ENCODE data around the gene PEAK1. TPM values are rescaled to one million over a fixed set of nuclear protein-coding genes. Genes with fewer than 3 reads are reported as not detected.
A peak's percentile ranks its signal among the peaks of the same experiment; 100 is the strongest.

Gene PEAK1, protein sequence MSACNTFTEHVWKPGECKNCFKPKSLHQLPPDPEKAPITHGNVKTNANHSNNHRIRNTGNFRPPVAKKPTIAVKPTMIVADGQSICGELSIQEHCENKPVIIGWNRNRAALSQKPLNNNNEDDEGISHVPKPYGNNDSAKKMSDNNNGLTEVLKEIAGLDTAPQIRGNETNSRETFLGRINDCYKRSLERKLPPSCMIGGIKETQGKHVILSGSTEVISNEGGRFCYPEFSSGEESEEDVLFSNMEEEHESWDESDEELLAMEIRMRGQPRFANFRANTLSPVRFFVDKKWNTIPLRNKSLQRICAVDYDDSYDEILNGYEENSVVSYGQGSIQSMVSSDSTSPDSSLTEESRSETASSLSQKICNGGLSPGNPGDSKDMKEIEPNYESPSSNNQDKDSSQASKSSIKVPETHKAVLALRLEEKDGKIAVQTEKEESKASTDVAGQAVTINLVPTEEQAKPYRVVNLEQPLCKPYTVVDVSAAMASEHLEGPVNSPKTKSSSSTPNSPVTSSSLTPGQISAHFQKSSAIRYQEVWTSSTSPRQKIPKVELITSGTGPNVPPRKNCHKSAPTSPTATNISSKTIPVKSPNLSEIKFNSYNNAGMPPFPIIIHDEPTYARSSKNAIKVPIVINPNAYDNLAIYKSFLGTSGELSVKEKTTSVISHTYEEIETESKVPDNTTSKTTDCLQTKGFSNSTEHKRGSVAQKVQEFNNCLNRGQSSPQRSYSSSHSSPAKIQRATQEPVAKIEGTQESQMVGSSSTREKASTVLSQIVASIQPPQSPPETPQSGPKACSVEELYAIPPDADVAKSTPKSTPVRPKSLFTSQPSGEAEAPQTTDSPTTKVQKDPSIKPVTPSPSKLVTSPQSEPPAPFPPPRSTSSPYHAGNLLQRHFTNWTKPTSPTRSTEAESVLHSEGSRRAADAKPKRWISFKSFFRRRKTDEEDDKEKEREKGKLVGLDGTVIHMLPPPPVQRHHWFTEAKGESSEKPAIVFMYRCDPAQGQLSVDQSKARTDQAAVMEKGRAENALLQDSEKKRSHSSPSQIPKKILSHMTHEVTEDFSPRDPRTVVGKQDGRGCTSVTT (N-terminal part only)
- total RNA-seq = 100 to 1,000 TPM in 2 of 4 donors, 10 to 100 TPM in 2; 91.8 to 170 (median 123) TPM

DNA sequence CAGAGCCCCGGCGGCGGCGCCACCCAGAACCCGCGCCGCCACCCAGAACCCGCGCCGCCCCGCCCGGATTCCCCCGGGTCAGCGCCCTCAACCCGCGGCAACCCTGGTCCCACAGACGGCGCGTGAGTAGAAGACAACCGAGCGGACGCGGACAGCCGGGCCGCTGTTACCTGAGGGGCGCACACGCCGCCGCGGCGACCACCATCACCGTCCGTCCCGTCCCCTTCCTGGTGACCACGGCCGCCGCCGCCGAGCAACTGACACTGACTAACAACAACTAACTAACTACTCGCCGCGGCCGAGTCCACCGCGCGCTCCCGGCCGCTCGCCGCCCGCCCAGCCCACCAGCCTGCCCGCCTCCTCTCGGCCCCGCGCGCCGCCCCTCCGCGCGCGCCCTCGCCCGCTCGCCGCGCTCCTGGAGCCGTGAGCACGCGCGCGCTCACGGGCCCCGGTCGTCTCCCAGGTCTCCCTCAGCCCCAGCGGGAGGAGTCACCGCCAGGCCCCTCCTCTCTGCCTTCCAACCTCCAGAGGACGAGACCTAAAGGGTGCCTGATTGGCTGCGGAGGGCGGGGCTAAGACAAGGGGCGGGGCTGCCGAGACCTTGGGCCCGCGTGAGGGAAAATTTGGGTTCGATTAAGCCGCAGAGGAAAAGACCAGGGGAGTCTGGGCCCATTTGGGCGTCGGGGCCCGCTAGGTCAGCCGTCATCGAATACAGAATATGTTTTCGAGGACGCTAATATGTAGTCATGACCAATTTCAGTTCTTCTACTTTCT, at the start of gene PEAK1:
Gene PEAK1 (minus strand): TSS at position 269 of the 774 bp plus-strand sequence. CDS start 238,178 bp downstream, outside the sequence.
- intact Hi-C loops (cut with DNase I) = loop anchor here (2.0 kb wide), 1 partner anchor 77 kb away; no protein-coding TSS in a partner anchor
- DNase-seq (ENCODE audit: extremely low spot score) = peak; percentile 99
- Histone ChIP-seq H3K36me3 (no peaks in the 10 kb centered on the region), H3K27ac (replicated peaks in 1 of 4) (peak within 1 kb of the TSS; percentile 87 to 90 (median 90)), H3K4me3 (peak within 1 kb of the TSS; percentile 85 to 94 (median 92)), H3K9me3 (no peaks in the 10 kb centered on the region), H3K27me3 (no peaks in the 10 kb centered on the region), H3K4me1 (peaks cover 40 to 79% (median 73%) of the 10 kb centered on the region in 4 donors)
- 0% methylated on average over 13 of the region's 92 CpGs for WGBS
- TF ChIP-seq POLR2A (IDR thresholded peaks at IDR 0.05; ENCODE audit: low read depth) = peak; percentile 80
- peak; percentile 77 to 94 for TF ChIP-seq POLR2AphosphoS5 (IDR thresholded peaks at IDR 0.05)
- TF ChIP-seq EP300 (IDR thresholded peaks at IDR 0.05) = no peak

DNA sequence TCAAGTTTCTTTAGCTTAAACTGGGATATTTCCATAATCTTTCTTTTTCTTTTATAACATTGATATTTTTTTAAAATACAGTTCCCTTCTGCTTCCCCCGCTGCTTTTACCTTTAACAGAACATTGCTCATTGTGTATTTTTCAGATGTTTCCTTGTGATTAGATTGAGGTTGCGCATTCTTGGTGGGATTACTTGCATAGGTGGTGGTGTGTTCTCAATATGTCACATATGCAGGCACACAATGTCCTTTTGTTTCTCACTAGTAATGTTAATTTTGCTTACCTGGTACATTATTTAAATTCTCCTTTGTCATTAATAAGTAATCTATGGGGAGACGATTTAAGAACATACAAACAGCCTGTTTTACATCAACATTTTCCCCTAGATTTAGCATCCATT, 49.0 kb upstream of the PEAK1 start:
- Histone ChIP-seq H3K4me1 (peaks cover 0 to 2% (median under 1%) of the 10 kb centered on the region in 4 donors), H3K27me3 (no peaks in the 10 kb centered on the region), H3K4me3 (no peak overlapping the region), H3K27ac (replicated peaks in 1 of 4) (no peak overlapping the region), H3K36me3 (peaks cover 29 to 74% (median 56%) of the 10 kb centered on the region in 4 donors), H3K9me3 (no peaks in the 10 kb centered on the region)
- TF ChIP-seq, protein P1, sequence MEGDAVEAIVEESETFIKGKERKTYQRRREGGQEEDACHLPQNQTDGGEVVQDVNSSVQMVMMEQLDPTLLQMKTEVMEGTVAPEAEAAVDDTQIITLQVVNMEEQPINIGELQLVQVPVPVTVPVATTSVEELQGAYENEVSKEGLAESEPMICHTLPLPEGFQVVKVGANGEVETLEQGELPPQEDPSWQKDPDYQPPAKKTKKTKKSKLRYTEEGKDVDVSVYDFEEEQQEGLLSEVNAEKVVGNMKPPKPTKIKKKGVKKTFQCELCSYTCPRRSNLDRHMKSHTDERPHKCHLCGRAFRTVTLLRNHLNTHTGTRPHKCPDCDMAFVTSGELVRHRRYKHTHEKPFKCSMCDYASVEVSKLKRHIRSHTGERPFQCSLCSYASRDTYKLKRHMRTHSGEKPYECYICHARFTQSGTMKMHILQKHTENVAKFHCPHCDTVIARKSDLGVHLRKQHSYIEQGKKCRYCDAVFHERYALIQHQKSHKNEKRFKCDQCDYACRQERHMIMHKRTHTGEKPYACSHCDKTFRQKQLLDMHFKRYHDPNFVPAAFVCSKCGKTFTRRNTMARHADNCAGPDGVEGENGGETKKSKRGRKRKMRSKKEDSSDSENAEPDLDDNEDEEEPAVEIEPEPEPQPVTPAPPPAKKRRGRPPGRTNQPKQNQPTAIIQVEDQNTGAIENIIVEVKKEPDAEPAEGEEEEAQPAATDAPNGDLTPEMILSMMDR (IDR thresholded peaks at IDR 0.05) = no peak
- TF ChIP-seq POLR2AphosphoS5 (IDR thresholded peaks at IDR 0.05) = no peak
- no peak for TF ChIP-seq POLR2A (IDR thresholded peaks at IDR 0.05; ENCODE audit: low read depth)
- TF ChIP-seq EP300 (IDR thresholded peaks at IDR 0.05) = no peak
- intact Hi-C loops (cut with DNase I) = no loop called here
- no peak for DNase-seq (ENCODE audit: extremely low spot score)
- WGBS = 81% methylated on average over 3 of the region's 3 CpGs

DNA sequence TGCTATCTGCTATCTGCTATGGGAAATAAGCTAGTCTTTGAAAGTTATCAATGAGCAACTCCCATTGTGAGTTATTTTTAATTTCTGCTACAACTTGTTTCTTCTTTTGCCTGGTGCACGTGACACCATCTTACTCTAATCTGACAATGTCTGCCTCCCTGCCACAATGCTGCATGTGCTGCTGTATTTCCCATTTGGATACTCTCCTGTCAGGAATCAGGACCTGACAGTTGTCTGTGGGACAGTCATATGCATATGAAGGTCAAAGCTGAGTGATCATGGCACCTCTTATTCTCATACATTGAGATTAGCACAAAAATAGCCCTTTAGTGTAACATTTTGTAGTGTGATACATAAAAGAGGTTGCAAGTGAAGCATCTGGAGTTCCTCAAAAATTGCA, 46.6 kb upstream of the PEAK1 start:
- Histone ChIP-seq H3K4me1 (peaks cover 0 to 9% (median 0%) of the 10 kb centered on the region in 4 donors), H3K9me3 (no peaks in the 10 kb centered on the region), H3K36me3 (peaks cover 16 to 67% (median 45%) of the 10 kb centered on the region in 4 donors), H3K27me3 (no peaks in the 10 kb centered on the region), H3K27ac (replicated peaks in 1 of 4) (no peak overlapping the region), H3K4me3 (no peak overlapping the region)
- no peak for TF ChIP-seq EP300 (IDR thresholded peaks at IDR 0.05)
- no peak for TF ChIP-seq POLR2AphosphoS5 (IDR thresholded peaks at IDR 0.05)
- TF ChIP-seq POLR2A (IDR thresholded peaks at IDR 0.05; ENCODE audit: low read depth) = no peak
- TF ChIP-seq, protein P1 (IDR thresholded peaks at IDR 0.05) = no peak
- intact Hi-C loops (cut with DNase I) = no loop called here
- WGBS = 93% methylated on average over 1 of the region's 1 CpG
- DNase-seq (ENCODE audit: extremely low spot score) = no peak

DNA sequence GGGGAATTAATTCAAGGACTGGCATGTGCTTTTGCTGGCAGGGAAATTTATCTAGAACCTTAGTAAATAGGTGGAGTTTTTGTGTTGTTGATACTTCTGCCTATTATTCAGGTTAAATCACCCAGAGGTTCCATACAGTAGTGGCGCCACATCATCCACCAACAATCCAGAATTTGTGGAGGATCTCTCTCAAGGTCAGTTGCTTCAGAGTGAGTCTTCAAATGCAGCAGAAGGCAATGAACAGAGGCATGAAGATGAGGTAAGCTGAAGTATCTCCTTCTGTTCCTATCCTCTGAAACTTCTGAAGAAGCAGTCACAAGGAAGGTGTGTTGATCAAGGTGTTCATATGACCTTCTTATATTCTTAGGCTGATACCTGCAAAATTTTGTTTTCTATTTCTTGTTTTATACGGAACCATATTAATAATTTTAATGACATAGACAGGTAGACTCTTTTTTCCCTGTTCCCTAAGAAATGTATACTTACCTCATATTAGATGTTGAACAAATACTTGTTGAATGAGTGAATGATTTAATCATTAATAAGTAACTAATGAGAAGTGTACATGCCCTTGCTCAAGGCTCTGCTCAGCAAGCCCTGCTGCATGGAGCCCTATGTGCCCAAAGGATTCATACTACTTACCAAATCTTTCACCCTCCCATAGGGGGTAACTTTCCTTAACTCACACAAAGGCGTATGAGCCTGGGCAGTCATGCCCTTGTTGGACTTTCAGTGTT, 44.4 kb upstream of the PEAK1 start:
- no peak for DNase-seq (ENCODE audit: extremely low spot score)
- 98% methylated on average over 3 of the region's 3 CpGs for WGBS
- H3K4me3 ChIP-seq = no peak overlapping the region
- no peak for TF ChIP-seq POLR2AphosphoS5 (IDR thresholded peaks at IDR 0.05)
- no peak for TF ChIP-seq POLR2A (IDR thresholded peaks at IDR 0.05; ENCODE audit: low read depth)
- TF ChIP-seq EP300 (IDR thresholded peaks at IDR 0.05) = no peak
- TF ChIP-seq, protein P1 (IDR thresholded peaks at IDR 0.05) = no peak
- H3K27ac ChIP-seq (replicated peaks in 1 of 4) = no peak overlapping the region
- intact Hi-C loops (cut with DNase I) = no loop called here
- no peaks in the 10 kb centered on the region for H3K9me3 ChIP-seq
- H3K4me1 ChIP-seq = peaks cover 0 to 16% (median 0%) of the 10 kb centered on the region in 4 donors
- H3K27me3 ChIP-seq = no peaks in the 10 kb centered on the region
- peaks cover 12 to 66% (median 30%) of the 10 kb centered on the region in 4 donors for H3K36me3 ChIP-seq
